Activated T-helper 1 cell treated with anti-CD3 and anti-CD28 coated beads, Interleukin-12 subunit alpha, Interleukin-12 subunit beta, Interleukin-2, Interleukin-4 antibody, amounts not matched to agents 30 ng/mL and 10 ng/mL and 1 ng/mL, durations not matched to agents 14 hours and 24 hours and 36 hours (primary cell): ENCODE data around the gene TSHZ2. TPM values are rescaled to one million over a fixed set of nuclear protein-coding genes. Genes with fewer than 3 reads are reported as not detected.
"Not testable (repeated sequence)": the region's sequence is repeated elsewhere in the genome, so short reads cannot be mapped to it uniquely, and the experiment has no call there.

Source experiments
- DNase-seq: peaks from one replicate; pipeline ENCODE4 v3.0.0; 2021; ENCODE audit warnings: low spot score
- H3K27ac Mint-ChIP-seq: one replicate; pipeline ENCODE4 v1.8.0; 2021; ENCODE audit warnings: mild to moderate bottlenecking, mixed read lengths
- H3K27me3 Mint-ChIP-seq: one replicate; pipeline ENCODE4 v1.8.0; 2022; ENCODE audit warnings: mild to moderate bottlenecking, moderate library complexity, mixed read lengths; ENCODE audit not compliant: insufficient read depth
- H3K36me3 Mint-ChIP-seq: one replicate; pipeline ENCODE4 v1.8.0; 2021; ENCODE audit warnings: low read depth, mixed read lengths
- H3K4me1 Mint-ChIP-seq: one replicate; pipeline ENCODE4 v1.8.0; 2021; ENCODE audit warnings: low read depth, mixed read lengths
- H3K4me3 Mint-ChIP-seq: one replicate; pipeline ENCODE4 v1.8.0; 2021; ENCODE audit warnings: mild to moderate bottlenecking, moderate library complexity, mixed read lengths
- H3K9me3 Mint-ChIP-seq: one replicate; pipeline ENCODE4 v1.8.0; 2021; ENCODE audit warnings: mixed read lengths
- intact Hi-C: fragments of 100-400 bp; cut with micrococcal nuclease; formaldehyde crosslinking; loops from one replicate; pipeline ENCODE4 v1.15.1; 2024
- total RNA-seq: library from RNA; stranded (reverse); gene quantifications from 2 replicates; pipeline ENCODE4 v1.2.3, GENCODE V29; 2022

Gene TSHZ2
- total RNA-seq, 1 donor from 2014 or later: 26.0 TPM

DNA sequence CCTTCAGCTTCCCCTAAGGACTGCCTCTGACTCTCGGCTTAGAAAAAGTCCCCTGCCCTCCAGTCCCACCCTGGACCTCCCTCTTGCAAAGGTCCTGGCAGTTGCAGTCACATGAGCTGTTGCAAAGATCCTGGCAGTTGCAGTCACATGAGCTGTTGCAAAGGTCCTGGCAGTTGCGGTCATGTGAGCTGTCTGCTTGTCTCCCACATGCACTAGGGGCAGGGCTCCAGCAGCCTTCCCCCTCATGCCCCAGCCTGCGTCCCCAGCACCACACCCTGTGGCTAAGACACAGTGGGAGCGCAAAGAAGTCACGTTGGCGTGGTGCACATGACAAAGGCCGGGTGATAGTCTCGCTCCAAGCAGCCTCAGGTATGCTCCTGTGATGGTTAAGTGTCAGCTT, 538.5 kb downstream of the TSHZ2 start:
- Mint-ChIP-seq H3K4me1 (no peaks in the 10 kb centered on the region), H3K9me3 (peaks cover 5% of the 10 kb centered on the region), H3K36me3 (no peaks in the 10 kb centered on the region), H3K4me3 (no peak overlapping the region), H3K27me3 (peaks cover 2% of the 10 kb centered on the region), H3K27ac (no peak overlapping the region)
- DNase-seq: no peak
- intact Hi-C loops: no loop called here

GRCh38 chr20:53512076-53512475, 539.9 kb downstream of the TSHZ2 start:
- DNase-seq: no peak
- Mint-ChIP-seq H3K4me3 (no peak overlapping the region), H3K27ac (no peak overlapping the region), H3K36me3 (no peaks in the 10 kb centered on the region), H3K9me3 (peaks cover 5% of the 10 kb centered on the region), H3K27me3 (peaks cover 3% of the 10 kb centered on the region), H3K4me1 (no peaks in the 10 kb centered on the region)
- intact Hi-C loops: no loop called here

GRCh38 chr20:53513168-53513488, 541.0 kb downstream of the TSHZ2 start:
- Mint-ChIP-seq H3K27me3 (peaks cover 3% of the 10 kb centered on the region), H3K36me3 (no peaks in the 10 kb centered on the region), H3K4me1 (no peaks in the 10 kb centered on the region), H3K27ac (no peak overlapping the region), H3K4me3 (no peak overlapping the region), H3K9me3 (peaks cover 5% of the 10 kb centered on the region)
- no peak for DNase-seq
- intact Hi-C loops: no loop called here

GRCh38 chr20:53513489-53514298, 541.5 kb downstream of the TSHZ2 start:
- Mint-ChIP-seq H3K4me3 (no peak overlapping the region), H3K27me3 (peaks cover 3% of the 10 kb centered on the region), H3K27ac (no peak overlapping the region), H3K36me3 (no peaks in the 10 kb centered on the region), H3K4me1 (no peaks in the 10 kb centered on the region), H3K9me3 (peaks cover 5% of the 10 kb centered on the region)
- DNase-seq: no peak
- intact Hi-C loops: no loop called here

GRCh38 chr20:53515749-53516148, 543.6 kb downstream of the TSHZ2 start:
- Mint-ChIP-seq H3K36me3 (no peaks in the 10 kb centered on the region), H3K27ac (no peak overlapping the region), H3K27me3 (peaks cover 3% of the 10 kb centered on the region), H3K4me1 (no peaks in the 10 kb centered on the region), H3K4me3 (no peak overlapping the region), H3K9me3 (peaks cover under 1% of the 10 kb centered on the region)
- intact Hi-C loops: no loop called here
- DNase-seq: no peak

DNA sequence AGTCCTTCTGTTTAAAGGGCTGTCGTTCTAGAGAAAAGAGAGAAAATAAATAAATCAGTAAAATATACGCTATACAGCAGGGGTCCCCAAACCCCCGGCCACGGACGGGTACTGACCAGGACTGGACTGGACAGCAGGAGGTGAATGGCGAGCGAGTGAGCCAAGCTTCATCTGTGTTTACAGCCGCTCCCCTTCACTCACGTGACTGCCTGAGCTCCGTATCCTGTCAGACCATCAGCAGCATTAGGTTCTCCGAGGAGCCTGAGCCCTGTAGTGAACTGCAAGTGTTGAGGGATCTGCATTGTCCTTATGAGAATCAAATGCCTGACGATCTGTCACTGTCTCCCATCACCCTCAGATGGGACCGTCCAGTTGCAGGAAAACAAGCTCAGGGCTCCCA, 545.0 kb downstream of the TSHZ2 start:
- Mint-ChIP-seq H3K27ac (no peak overlapping the region), H3K36me3 (no peaks in the 10 kb centered on the region), H3K27me3 (peaks cover 3% of the 10 kb centered on the region), H3K4me1 (no peaks in the 10 kb centered on the region), H3K4me3 (no peak overlapping the region), H3K9me3 (no peaks in the 10 kb centered on the region)
- intact Hi-C loops: no loop called here
- no peak for DNase-seq

- H3K4me3 Mint-ChIP-seq, H3K27ac Mint-ChIP-seq, intact Hi-C loops, H3K9me3 Mint-ChIP-seq, H3K4me1 Mint-ChIP-seq, DNase-seq, H3K36me3 Mint-ChIP-seq, H3K27me3 Mint-ChIP-seq: not testable (repeated sequence)
These were observed 549.3 kb downstream of the TSHZ2 start for GRCh38 chr20:53521421-53521820.

GRCh38 chr20:53522026-53522425, 549.9 kb downstream of the TSHZ2 start:
- no peak for DNase-seq
- Mint-ChIP-seq H3K27me3 (peaks cover 1% of the 10 kb centered on the region), H3K4me3 (no peak overlapping the region), H3K4me1 (no peaks in the 10 kb centered on the region), H3K9me3 (no peaks in the 10 kb centered on the region), H3K27ac (no peak overlapping the region), H3K36me3 (no peaks in the 10 kb centered on the region)
- intact Hi-C loops: no loop called here

DNA sequence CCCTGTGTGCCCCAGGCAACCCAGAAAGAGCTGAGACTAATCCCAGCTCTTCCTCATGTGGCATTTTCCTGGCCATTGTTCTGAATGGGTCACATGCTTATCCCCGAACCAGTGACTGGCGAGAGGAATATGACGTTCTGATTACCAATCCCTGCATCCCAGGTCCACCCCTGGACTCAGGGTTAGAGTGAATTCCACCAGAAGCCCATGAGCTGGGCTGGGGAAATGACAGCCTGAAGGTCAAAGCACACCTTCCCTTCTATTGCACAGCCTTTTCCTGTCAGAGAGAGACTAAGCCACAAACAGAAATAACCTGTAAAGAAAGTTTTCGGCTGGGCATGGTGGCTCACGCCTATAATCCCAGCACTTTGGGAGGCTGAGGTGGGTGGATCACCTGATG, 550.5 kb downstream of the TSHZ2 start:
- intact Hi-C loops: no loop called here

DNA sequence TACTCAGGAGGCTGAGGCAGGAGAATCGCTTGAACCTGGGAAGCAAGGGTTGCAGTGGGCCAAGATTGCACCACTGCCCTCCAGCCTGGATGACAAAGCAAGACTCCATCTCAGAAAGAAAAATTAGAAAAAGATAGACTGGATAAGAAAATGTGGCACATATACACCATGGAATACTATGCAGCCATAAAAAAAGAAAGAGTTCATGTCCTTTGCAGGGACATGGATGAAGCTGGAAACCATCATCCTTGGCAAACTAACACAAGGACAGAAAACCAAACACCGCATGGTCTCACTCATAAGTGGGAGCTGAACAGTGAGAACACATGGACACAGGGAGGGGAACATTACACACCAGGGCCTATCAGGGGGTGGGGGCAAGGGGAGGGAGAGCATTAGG, 551.5 kb downstream of the TSHZ2 start:
- H3K4me1 Mint-ChIP-seq, intact Hi-C loops, DNase-seq, H3K4me3 Mint-ChIP-seq, H3K9me3 Mint-ChIP-seq, H3K36me3 Mint-ChIP-seq, H3K27ac Mint-ChIP-seq, H3K27me3 Mint-ChIP-seq: not testable (repeated sequence)

More for the DNA sequence above, 550.5 kb downstream of the TSHZ2 start:
- Mint-ChIP-seq H3K4me3 (no peak overlapping the region), H3K27ac (no peak overlapping the region), H3K36me3 (no peaks in the 10 kb centered on the region), H3K27me3 (peaks cover 1% of the 10 kb centered on the region), H3K4me1 (no peaks in the 10 kb centered on the region), H3K9me3 (no peaks in the 10 kb centered on the region)
- DNase-seq: no peak

DNA sequence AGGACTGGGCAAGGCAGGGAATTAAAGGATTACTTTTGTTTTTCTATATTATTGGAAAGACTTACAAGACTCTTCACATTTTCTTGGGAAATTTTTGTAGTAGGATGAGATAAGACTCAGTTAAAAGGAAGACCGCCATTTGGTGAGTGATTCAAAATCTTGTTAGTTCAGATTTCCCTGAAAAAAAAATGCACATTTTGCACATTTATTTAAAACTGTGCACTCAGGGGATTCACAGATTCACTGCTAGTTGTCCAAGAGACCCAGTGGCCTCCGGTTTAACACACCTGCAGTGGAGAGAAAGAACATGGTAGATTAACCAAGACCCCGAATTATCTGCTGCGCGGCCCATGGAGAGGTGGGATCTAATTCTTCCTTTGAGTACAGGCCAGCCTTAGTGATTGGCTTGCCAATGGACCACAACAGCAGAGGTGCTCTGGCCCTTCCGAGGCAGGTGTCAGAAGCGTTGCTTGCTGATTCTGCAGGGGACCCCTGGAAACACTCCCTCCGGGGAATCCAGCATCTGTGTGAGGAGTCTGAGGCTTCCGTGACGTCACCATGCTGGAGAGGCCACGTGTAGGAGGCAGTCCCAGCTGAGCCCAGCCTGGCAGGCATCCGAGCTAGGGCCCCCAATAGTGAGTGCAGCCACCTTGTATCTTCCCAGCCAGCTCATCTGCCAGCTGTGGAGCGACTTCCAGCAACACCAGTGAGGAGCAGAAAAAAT, 552.6 kb downstream of the TSHZ2 start:
- no peaks in the 10 kb centered on the region for H3K4me1 Mint-ChIP-seq
- intact Hi-C loops: no loop called here
- DNase-seq: no peak

DNA sequence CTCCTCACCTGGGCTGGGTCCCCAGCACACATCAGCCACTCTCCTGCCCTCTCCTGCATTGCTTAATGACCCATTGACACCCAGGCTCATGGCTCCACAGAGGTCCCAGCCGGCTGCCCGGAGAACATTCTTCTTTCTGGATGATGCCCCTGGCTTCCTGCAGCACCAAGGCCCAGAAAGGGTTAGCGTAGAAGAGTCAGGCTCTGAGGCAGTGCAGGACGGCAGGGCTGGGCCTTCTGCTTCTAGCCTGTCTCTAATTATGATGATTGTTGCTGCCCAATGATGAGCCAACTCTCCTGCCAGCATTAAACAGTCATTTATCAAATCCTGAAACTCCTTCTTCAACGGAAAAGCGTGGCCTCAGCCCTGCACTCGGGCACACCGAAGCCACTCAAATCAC, 555.0 kb downstream of the TSHZ2 start:
- DNase-seq: no peak
- Mint-ChIP-seq H3K27ac (no peak overlapping the region), H3K4me3 (no peak overlapping the region), H3K9me3 (no peaks in the 10 kb centered on the region), H3K27me3 (peaks cover 1% of the 10 kb centered on the region), H3K4me1 (no peaks in the 10 kb centered on the region), H3K36me3 (no peaks in the 10 kb centered on the region)
- intact Hi-C loops: no loop called here

More for the DNA sequence above, 552.6 kb downstream of the TSHZ2 start:
- Mint-ChIP-seq H3K27ac (no peak overlapping the region), H3K27me3 (peaks cover 1% of the 10 kb centered on the region), H3K36me3 (no peaks in the 10 kb centered on the region), H3K4me3 (no peak overlapping the region), H3K9me3 (no peaks in the 10 kb centered on the region)

DNA sequence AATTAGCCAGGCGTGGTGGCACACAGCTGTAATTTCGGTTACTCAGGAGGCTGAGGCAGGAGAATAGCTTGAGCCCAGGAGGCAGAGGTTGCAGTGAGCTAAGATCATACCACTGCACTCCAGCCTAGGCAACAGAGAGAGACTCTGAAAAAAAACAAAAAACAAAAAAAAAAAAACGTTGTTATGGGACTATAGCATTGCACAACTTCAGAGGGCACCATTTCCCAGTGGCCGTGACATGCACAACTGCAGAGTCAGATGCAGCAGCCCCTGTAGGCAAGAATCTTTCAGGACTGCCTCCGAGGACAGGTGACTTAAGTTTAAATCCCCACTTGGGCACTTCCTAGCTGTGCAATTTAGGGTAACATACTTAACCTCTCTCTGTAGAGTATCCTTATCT, 557.5 kb downstream of the TSHZ2 start:
- peaks cover 3% of the 10 kb centered on the region for H3K27me3 Mint-ChIP-seq
- no peak overlapping the region for H3K4me3 Mint-ChIP-seq
- no peaks in the 10 kb centered on the region for H3K9me3 Mint-ChIP-seq
- no peak for DNase-seq
- no peaks in the 10 kb centered on the region for H3K36me3 Mint-ChIP-seq
- no peaks in the 10 kb centered on the region for H3K4me1 Mint-ChIP-seq
- intact Hi-C loops: no loop called here
- no peak overlapping the region for H3K27ac Mint-ChIP-seq
